RWPE2 (cell line): ENCODE measurements around the gene KCNJ1.

Experiments
- ATAC-seq: fragments of 200-7000 bp; cut with Tn5 transposase; 3 replicates; pipeline ENCODE4 v1.9.1; 2021; ENCODE audit warnings: low read depth
- DNase-seq: peaks from one replicate; pipeline ENCODE4 v3.0.0-alpha.2; 2020; ENCODE audit warnings: low spot score
- H3K27ac ChIP-seq: fragments of 450-650 bp; 2 replicates; pipeline ENCODE4 v1.5.1; 2017; ENCODE audit warnings: mild to moderate bottlenecking; ENCODE audit not compliant: poor library complexity, severe bottlenecking
- H3K27me3 ChIP-seq: fragments of 250-450 bp; sonication (Bioruptor Pico); 2 replicates; pipeline ENCODE4 v1.5.1; 2021; ENCODE audit warnings: mild to moderate bottlenecking, moderate library complexity; ENCODE audit not compliant: insufficient read depth, poor library complexity, severe bottlenecking
- H3K36me3 ChIP-seq: fragments of 250-450 bp; sonication (Bioruptor Pico); 2 replicates; pipeline ENCODE4 v1.5.1; 2020; ENCODE audit warnings: low read depth, mild to moderate bottlenecking, moderate library complexity
- H3K4me1 ChIP-seq: fragments of 250-450 bp; sonication (Bioruptor Pico); 2 replicates; pipeline ENCODE4 v1.5.1; 2021; ENCODE audit warnings: mild to moderate bottlenecking, moderate library complexity; ENCODE audit not compliant: insufficient read depth, poor library complexity, severe bottlenecking
- H3K4me3 ChIP-seq: fragments of 250-450 bp; sonication (Bioruptor Pico); 2 replicates; pipeline ENCODE4 v1.5.1; 2021; ENCODE audit warnings: mild to moderate bottlenecking, moderate library complexity; ENCODE audit not compliant: severe bottlenecking
- H3K9me3 ChIP-seq: fragments of 250-450 bp; sonication (Bioruptor Pico); 2 replicates; pipeline ENCODE4 v1.5.1; 2021; ENCODE audit warnings: mild to moderate bottlenecking, moderate library complexity; ENCODE audit not compliant: severe bottlenecking
- TF ChIP-seq, protein P1 (sequence below): fragments of 450-650 bp; IDR thresholded peaks from one replicate; pipeline ENCODE4 v1.5.1; 2017; ENCODE audit warnings: mild to moderate bottlenecking, moderate library complexity; ENCODE audit not compliant: poor library complexity, severe bottlenecking

The KCNJ1 gene

DNA sequence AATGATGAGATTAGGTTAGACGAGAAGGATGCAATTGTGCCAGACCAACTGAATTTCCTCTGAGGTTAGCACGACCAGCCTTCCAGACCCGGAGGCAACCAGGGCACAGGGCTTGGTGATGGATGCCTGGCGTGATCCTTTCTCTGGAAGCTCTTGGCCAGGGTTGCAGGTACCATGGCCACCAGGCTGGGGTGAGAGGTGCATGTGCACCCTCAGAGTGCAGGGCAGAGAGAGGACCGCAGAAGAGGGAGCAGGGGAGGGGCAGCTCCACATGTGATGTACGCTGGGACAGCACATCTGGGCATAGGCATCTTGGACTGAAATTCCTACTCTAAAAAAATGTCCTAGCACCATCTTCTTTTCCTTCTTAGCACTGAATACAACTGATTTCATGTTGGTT, 10.9 kb downstream of the KCNJ1 start:
- ATAC-seq (no peak), DNase-seq (no peak)
- TF ChIP-seq, protein P1, sequence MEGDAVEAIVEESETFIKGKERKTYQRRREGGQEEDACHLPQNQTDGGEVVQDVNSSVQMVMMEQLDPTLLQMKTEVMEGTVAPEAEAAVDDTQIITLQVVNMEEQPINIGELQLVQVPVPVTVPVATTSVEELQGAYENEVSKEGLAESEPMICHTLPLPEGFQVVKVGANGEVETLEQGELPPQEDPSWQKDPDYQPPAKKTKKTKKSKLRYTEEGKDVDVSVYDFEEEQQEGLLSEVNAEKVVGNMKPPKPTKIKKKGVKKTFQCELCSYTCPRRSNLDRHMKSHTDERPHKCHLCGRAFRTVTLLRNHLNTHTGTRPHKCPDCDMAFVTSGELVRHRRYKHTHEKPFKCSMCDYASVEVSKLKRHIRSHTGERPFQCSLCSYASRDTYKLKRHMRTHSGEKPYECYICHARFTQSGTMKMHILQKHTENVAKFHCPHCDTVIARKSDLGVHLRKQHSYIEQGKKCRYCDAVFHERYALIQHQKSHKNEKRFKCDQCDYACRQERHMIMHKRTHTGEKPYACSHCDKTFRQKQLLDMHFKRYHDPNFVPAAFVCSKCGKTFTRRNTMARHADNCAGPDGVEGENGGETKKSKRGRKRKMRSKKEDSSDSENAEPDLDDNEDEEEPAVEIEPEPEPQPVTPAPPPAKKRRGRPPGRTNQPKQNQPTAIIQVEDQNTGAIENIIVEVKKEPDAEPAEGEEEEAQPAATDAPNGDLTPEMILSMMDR: no peak
- H3K4me1 ChIP-seq: no peaks in the 10 kb centered on the region
- no peaks in the 10 kb centered on the region for H3K36me3 ChIP-seq
- no peak overlapping the region for H3K4me3 ChIP-seq
- no peaks in the 10 kb centered on the region for H3K27me3 ChIP-seq
- no peaks in the 10 kb centered on the region for H3K9me3 ChIP-seq
- no peak overlapping the region for H3K27ac ChIP-seq

DNA sequence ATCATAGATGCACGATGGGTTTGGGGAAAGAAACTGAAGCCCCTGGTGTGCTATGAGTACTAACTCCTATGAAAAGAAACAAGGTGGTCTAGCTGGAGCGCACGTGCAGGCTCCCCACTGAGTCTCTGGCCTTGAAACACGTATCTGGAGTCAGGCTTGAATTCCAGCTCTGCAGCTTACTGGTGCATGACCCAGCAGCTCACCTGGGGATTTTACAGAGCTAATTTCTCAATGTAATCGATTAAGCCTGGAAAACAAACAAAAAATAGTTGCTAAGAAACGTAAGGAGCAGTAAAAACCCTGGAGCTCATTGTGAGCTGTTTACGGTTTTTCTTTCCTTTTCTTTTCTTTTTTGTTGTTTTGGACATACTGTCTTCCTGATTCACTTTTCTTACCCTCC, 12.3 kb downstream of the KCNJ1 start:
- H3K36me3 ChIP-seq: no peaks in the 10 kb centered on the region
- H3K27me3 ChIP-seq: no peaks in the 10 kb centered on the region
- TF ChIP-seq, protein P1: no peak
- no peaks in the 10 kb centered on the region for H3K4me1 ChIP-seq
- H3K4me3 ChIP-seq: no peak overlapping the region
- H3K27ac ChIP-seq: no peak overlapping the region
- no peaks in the 10 kb centered on the region for H3K9me3 ChIP-seq
- DNase-seq (no peak), ATAC-seq (no peak)

DNA sequence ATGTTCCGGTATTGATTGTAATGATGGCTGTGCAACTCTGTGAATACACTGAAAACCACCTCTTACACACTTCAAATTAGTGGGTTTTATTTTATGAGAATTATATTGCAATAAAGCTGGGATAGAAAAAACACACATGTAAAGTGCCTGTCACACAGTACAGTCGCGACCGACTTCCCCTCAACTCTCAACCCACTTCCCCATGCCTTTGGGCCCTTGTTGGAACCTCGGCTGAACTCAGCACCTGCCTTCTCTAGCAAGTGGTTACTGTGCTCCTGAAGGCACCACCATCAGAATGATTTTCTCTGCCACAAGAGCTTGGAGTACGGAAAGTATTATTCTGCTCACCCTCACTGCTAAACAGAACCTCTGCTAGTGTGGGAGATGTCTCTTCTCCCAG, 13.5 kb downstream of the KCNJ1 start:
- TF ChIP-seq, protein P1: no peak
- Histone ChIP-seq H3K4me1 (no peaks in the 10 kb centered on the region), H3K36me3 (no peaks in the 10 kb centered on the region), H3K4me3 (no peak overlapping the region), H3K9me3 (no peaks in the 10 kb centered on the region), H3K27me3 (no peaks in the 10 kb centered on the region), H3K27ac (no peak overlapping the region)
- ATAC-seq: no peak
- no peak for DNase-seq

DNA sequence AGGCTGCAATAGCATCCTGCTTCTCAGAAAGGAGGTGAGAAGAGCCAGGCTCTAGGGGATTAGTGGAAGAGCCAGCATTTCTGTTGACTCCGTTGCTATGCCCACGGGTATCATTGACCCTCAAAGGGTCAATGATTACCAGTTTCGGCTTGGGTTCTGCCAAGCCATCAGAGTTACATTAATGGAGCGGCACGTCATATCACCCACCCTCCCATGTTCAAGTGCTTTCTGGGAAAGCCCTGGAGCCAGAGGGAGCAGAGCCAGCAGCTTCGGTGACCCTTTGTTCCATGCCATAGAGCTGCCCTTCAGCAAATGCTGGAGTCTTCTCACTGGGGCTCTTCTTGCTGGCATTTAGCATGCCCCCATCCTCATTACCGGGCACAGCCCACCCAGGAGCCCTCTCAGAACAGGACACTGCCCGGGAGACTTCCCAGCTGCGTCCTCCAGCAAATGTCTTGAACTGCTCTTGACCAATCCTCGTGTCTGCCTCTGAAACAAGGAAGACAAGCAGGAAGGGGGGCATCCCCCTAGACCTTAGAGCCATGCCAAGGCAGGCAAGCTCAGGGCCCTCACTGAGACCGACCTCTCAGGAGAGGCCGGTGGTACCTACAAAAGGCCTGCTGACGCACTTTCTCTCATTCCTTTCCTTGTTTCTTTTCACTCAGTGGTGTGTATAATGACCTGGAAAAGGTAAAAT, 14.6 kb downstream of the KCNJ1 start:
- TF ChIP-seq, protein P1: no peak
- no peaks in the 10 kb centered on the region for H3K27me3 ChIP-seq
- no peaks in the 10 kb centered on the region for H3K36me3 ChIP-seq
- no peak overlapping the region for H3K4me3 ChIP-seq
- H3K4me1 ChIP-seq: no peaks in the 10 kb centered on the region
- ATAC-seq (no peak), DNase-seq (no peak)
- H3K27ac ChIP-seq: no peak overlapping the region
- H3K9me3 ChIP-seq: no peaks in the 10 kb centered on the region

DNA sequence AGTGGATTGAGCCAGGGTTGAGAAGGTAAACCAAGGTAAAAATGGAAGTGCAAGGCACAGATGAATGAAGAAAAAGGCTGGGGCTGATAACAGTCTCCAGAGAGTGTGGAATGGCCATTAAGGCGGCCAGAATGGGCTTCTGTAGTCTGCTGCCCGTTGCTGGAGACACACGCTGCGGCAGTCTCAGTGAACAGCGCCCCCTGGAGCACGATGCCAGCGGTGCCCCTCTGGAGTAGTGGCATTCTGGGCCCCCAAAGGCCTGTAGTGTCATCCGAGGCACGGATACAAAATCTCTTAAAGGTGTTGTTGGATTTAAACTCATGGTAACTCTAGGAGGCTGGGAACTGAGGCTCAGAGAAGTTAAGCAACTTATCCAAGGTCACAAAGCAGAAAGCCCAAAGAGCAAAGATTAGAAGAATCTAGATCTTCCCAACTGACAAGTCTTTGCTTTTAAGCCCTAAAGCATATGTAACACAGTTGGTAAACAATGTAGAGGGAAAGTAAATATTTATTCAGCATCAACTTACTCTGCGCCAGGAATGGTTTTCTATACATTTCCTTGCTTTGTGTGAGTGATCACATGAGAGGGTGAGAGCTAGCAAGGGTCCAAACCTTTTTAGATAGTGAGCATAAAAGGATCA, 18.2 kb downstream of the KCNJ1 start:
- no peaks in the 10 kb centered on the region for H3K36me3 ChIP-seq
- ATAC-seq (peak; percentile 35; the same call in 1 of the 3 replicates), DNase-seq (no peak)
- no peak overlapping the region for H3K4me3 ChIP-seq
- no peaks in the 10 kb centered on the region for H3K9me3 ChIP-seq
- TF ChIP-seq, protein P1: peak; percentile 41
- no peaks in the 10 kb centered on the region for H3K4me1 ChIP-seq
- H3K27ac ChIP-seq: no peak overlapping the region
- no peaks in the 10 kb centered on the region for H3K27me3 ChIP-seq
